Adipocyte (in vitro differentiated cells): ENCODE measurements around the gene ENPP6.

Source experiments
- DNase-seq: peaks from one replicate; pipeline ENCODE4 v3.0.0-alpha.2; 2015; ENCODE audit warnings: low read depth
- H3K27me3 ChIP-seq: replicated peaks from 2 replicates; pipeline ENCODE4 v1.7.0; 2013; ENCODE audit warnings: mild to moderate bottlenecking, low read length, moderate library complexity; ENCODE audit not compliant: control insufficient read depth, insufficient read depth
- H3K36me3 ChIP-seq: 2 replicates; pipeline ENCODE4 v1.7.0; 2013; ENCODE audit warnings: low read length, mild to moderate bottlenecking, moderate library complexity; ENCODE audit not compliant: control insufficient read depth, insufficient read depth, severe bottlenecking
- H3K4me1 ChIP-seq: 2 replicates; pipeline ENCODE4 v1.7.0; 2013; ENCODE audit warnings: mild to moderate bottlenecking, low read length, moderate library complexity; ENCODE audit not compliant: control insufficient read depth, insufficient read depth
- H3K4me3 ChIP-seq: 2 replicates; pipeline ENCODE4 v1.7.0; 2013; ENCODE audit warnings: mild to moderate bottlenecking, low read length, moderate library complexity
- H3K9ac ChIP-seq: 2 replicates; pipeline ENCODE4 v1.7.0; 2013; ENCODE audit warnings: mild to moderate bottlenecking, low read length, moderate library complexity
- H3K9me3 ChIP-seq: 2 replicates; pipeline ENCODE4 v1.7.0; 2013; ENCODE audit warnings: mild to moderate bottlenecking, low read length, moderate library complexity; ENCODE audit not compliant: control insufficient read depth

Gene ENPP6

DNA sequence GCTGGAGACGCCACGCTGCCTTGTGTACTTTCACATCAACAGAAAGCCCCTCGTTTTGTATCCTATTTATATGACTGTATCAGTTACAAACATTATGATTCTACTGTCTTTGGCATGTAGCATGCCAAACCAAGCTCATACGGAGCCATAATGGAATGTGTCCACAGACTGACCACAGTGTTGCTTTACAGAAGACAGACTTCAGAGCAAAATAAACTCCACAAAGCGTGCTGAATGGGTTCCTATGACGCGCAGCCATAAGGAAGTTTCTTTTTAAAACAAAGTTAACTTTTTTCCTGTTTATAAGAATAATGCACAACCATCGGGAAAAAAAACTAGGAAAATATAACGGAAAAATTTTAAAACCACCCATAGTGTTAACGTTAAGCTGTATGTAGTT, 176.5 kb downstream of the ENPP6 start:
- H3K9me3 ChIP-seq = peaks cover 40% of the 10 kb centered on the region
- DNase-seq = no peak
- H3K4me1 ChIP-seq = no peaks in the 10 kb centered on the region
- no peaks in the 10 kb centered on the region for H3K36me3 ChIP-seq
- peaks cover 16% of the 10 kb centered on the region for H3K27me3 ChIP-seq
- H3K9ac ChIP-seq = no peak overlapping the region
- H3K4me3 ChIP-seq = no peak overlapping the region

DNA sequence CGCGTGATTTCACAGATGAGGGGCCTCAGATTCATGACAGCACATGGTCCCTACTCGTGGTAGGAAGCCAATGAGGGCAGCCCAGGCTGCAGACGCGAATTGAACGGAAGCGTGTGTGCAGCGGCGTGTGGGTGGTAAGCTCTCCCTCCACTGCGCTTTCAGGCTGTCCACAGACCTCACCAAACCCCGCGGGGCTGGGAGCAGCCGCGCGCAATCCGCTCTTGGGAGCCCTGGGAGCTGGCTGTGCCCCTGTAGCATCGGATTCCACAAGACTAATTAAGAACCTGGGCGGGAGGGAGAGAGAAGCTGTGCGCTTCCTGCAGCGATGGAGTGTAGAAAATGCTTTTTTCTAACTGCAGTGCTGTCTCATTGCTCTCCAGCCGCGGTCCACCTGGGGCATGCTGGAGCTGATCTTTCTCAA, 177.7 kb downstream of the ENPP6 start:
- peaks cover 28% of the 10 kb centered on the region for H3K9me3 ChIP-seq
- no peaks in the 10 kb centered on the region for H3K36me3 ChIP-seq
- H3K4me3 ChIP-seq = no peak overlapping the region
- DNase-seq = no peak
- no peaks in the 10 kb centered on the region for H3K4me1 ChIP-seq
- no peak overlapping the region for H3K9ac ChIP-seq
- peaks cover 16% of the 10 kb centered on the region for H3K27me3 ChIP-seq
